Neural cell (in vitro differentiated cells): ENCODE measurements around the gene MPPED1. TPM values are rescaled to one million over a fixed set of nuclear protein-coding genes. Genes with fewer than 3 reads are reported as not detected.

ENCODE experiments used
- H2AFZ ChIP-seq: fragments of 200-600, 300-800 bp; sonication (generic), shearing (Covaris generic); 2 replicates; pipeline ENCODE4 v1.6.0; 2014; ENCODE audit warnings: low read depth, mild to moderate bottlenecking, antibody characterized with exemption, low read length, moderate library complexity
- H3F3A ChIP-seq: fragments of 200-600 bp; shearing (Covaris generic); 2 replicates; pipeline ENCODE4 v1.6.1; 2016; ENCODE audit warnings: mild to moderate bottlenecking, moderate library complexity, mixed read lengths, antibody characterized with exemption, low read length; ENCODE audit not compliant: insufficient read depth, poor library complexity, severe bottlenecking
- H3K27ac ChIP-seq: fragments of 200-600, 300-800 bp; sonication (generic), shearing (Covaris generic); 2 replicates; pipeline ENCODE4 v1.5.1; 2014; ENCODE audit warnings: mild to moderate bottlenecking, low read length, moderate library complexity
- H3K27me3 ChIP-seq: fragments of 300-800, 200-600 bp; sonication (generic), shearing (Covaris generic); 2 replicates; pipeline ENCODE4 v1.6.0; 2014; ENCODE audit warnings: mild to moderate bottlenecking, low read depth, low read length, moderate library complexity; ENCODE audit not compliant: insufficient read depth
- H3K36me3 ChIP-seq: fragments of 300-800, 200-600 bp; sonication (generic), shearing (Covaris generic); 2 replicates; pipeline ENCODE4 v1.5.1; 2014; ENCODE audit warnings: mild to moderate bottlenecking, antibody characterized with exemption, low read length, moderate library complexity; ENCODE audit not compliant: insufficient read depth
- H3K4me2 ChIP-seq: fragments of 300-800, 200-600 bp; sonication (generic), shearing (Covaris generic); 2 replicates; pipeline ENCODE4 v1.6.0; 2014; ENCODE audit warnings: mild to moderate bottlenecking, low read length
- H3K4me3 ChIP-seq: fragments of 300-800, 200-600 bp; sonication (generic), shearing (Covaris generic); 2 replicates; pipeline ENCODE4 v1.5.1; 2014; ENCODE audit warnings: mild to moderate bottlenecking, low read length, moderate library complexity
- H3K79me2 ChIP-seq: fragments of 200-600 bp; shearing (Covaris generic); replicated peaks from 2 replicates; pipeline ENCODE4 v1.6.0; 2014; ENCODE audit warnings: mild to moderate bottlenecking, low read length, moderate library complexity; ENCODE audit not compliant: insufficient read depth
- H3K9ac ChIP-seq: fragments of 300-800, 200-600 bp; sonication (generic), shearing (Covaris generic); 2 replicates; pipeline ENCODE4 v1.6.1; 2016; ENCODE audit warnings: mild to moderate bottlenecking, low read length, mixed read lengths
- H3K9me2 ChIP-seq: fragments of 200-600 bp; shearing (Covaris generic); 2 replicates; pipeline ENCODE4 v1.6.1; 2016; ENCODE audit warnings: mild to moderate bottlenecking, low read length, mixed read lengths; ENCODE audit not compliant: insufficient read depth
- H3K9me3 ChIP-seq: fragments of 200-600, 300-800 bp; sonication (generic), shearing (Covaris generic); 2 replicates; pipeline ENCODE4 v1.6.1; 2016; ENCODE audit warnings: mild to moderate bottlenecking, mixed run types, low read length, moderate library complexity, mixed read lengths
- H4K20me1 ChIP-seq: fragments of 200-600 bp; shearing (Covaris generic); 2 replicates; pipeline ENCODE4 v1.6.1; 2016; ENCODE audit warnings: mild to moderate bottlenecking, mixed run types; ENCODE audit not compliant: insufficient read depth
- CTCF ChIP-seq: fragments of 450-650 bp; IDR thresholded peaks from 2 replicates; pipeline ENCODE4 v1.5.1; 2014; ENCODE audit warnings: antibody characterized with exemption, mild to moderate bottlenecking, moderate library complexity; ENCODE audit not compliant: poor library complexity, severe bottlenecking
- EP300 ChIP-seq: fragments of 450-650 bp; conservative IDR thresholded peaks from 2 replicates; pipeline ENCODE4 v1.6.1; 2014; ENCODE audit warnings: antibody characterized with exemption, mild to moderate bottlenecking, moderate library complexity; ENCODE audit not compliant: poor library complexity, severe bottlenecking
- EZH2 ChIP-seq: fragments of 200-600, 300-800 bp; shearing (Covaris generic), sonication (generic); IDR thresholded peaks from 2 replicates; pipeline ENCODE4 v1.6.1; 2014; ENCODE audit warnings: antibody characterized with exemption, low read length, borderline replicate concordance, mild to moderate bottlenecking; ENCODE audit not compliant: insufficient read depth, poor library complexity, severe bottlenecking
- MXI1 ChIP-seq: fragments of 450-650 bp; conservative IDR thresholded peaks from 2 replicates; pipeline ENCODE4 v1.6.1; 2014; ENCODE audit warnings: antibody characterized with exemption, mild to moderate bottlenecking; ENCODE audit not compliant: poor library complexity, severe bottlenecking
- POLR2AphosphoS5 ChIP-seq: IDR thresholded peaks from 2 replicates; pipeline ENCODE4 v1.6.1; 2012
- RAD21 ChIP-seq: fragments of 450-650 bp; conservative IDR thresholded peaks from 2 replicates; pipeline ENCODE4 v1.6.1; 2014; ENCODE audit warnings: antibody characterized with exemption, mild to moderate bottlenecking, moderate library complexity
- REST ChIP-seq: IDR thresholded peaks from 2 replicates; pipeline ENCODE4 v1.6.1; 2012; ENCODE audit warnings: borderline replicate concordance
- SMC3 ChIP-seq: fragments of 450-650 bp; conservative IDR thresholded peaks from 2 replicates; pipeline ENCODE4 v1.6.1; 2014; ENCODE audit warnings: antibody characterized with exemption, mild to moderate bottlenecking, moderate library complexity; ENCODE audit not compliant: poor library complexity
- TAF1 ChIP-seq: IDR thresholded peaks from 2 replicates; pipeline ENCODE4 v1.6.1; 2012; ENCODE audit warnings: low read depth
- polyA plus RNA-seq: library from polyadenylated mRNA; depleted of rRNA; stranded (reverse); fragments of >200 nt; gene quantifications from 2 replicates; pipeline ENCODE4 v1.2.3, GENCODE V29; 2014

MPPED1 gene
- polyA plus RNA-seq, 1 donor from 2014 or later = 33.4 TPM

- Histone ChIP-seq H3K27ac (no peak overlapping the region), H3K9me2 (no peaks in the 10 kb centered on the region), H3K9ac (no peak overlapping the region), H3K79me2 (no peaks in the 10 kb centered on the region), H2AFZ (no peak overlapping the region), H3K27me3 (no peaks in the 10 kb centered on the region), H4K20me1 (no peaks in the 10 kb centered on the region), H3K9me3 (no peaks in the 10 kb centered on the region), H3F3A (no peaks in the 10 kb centered on the region), H3K36me3 (no peaks in the 10 kb centered on the region), H3K4me2 (no peak overlapping the region), H3K4me3 (no peak overlapping the region)
- TF ChIP-seq CTCF (no peak), EZH2 (no peak), POLR2AphosphoS5 (peak; percentile 12), TAF1 (no peak), REST (no peak), MXI1 (no peak), RAD21 (no peak)
Measured at GRCh38 chr22:43376765-43377547, 34.9 kb upstream of the MPPED1 start.

GRCh38 chr22:43377548-43377895 is 34.3 kb upstream of the MPPED1 start:
- no peak overlapping the region for H3K4me3 ChIP-seq
- H3F3A ChIP-seq = no peaks in the 10 kb centered on the region
- no peaks in the 10 kb centered on the region for H3K27me3 ChIP-seq
- no peak overlapping the region for H3K27ac ChIP-seq
- no peak for TF ChIP-seq SMC3
- TF ChIP-seq TAF1 = no peak
- no peak for TF ChIP-seq EZH2
- TF ChIP-seq REST = no peak
- no peak for TF ChIP-seq EP300
- no peak for TF ChIP-seq RAD21
- no peak for TF ChIP-seq CTCF
- TF ChIP-seq MXI1 = no peak
- TF ChIP-seq POLR2AphosphoS5 = no peak
- no peaks in the 10 kb centered on the region for H3K36me3 ChIP-seq
- H3K4me2 ChIP-seq = no peak overlapping the region
- H3K9ac ChIP-seq = no peak overlapping the region
- H3K9me2 ChIP-seq = no peaks in the 10 kb centered on the region
- H2AFZ ChIP-seq = no peak overlapping the region
- no peaks in the 10 kb centered on the region for H3K9me3 ChIP-seq
- no peaks in the 10 kb centered on the region for H4K20me1 ChIP-seq
- H3K79me2 ChIP-seq = no peaks in the 10 kb centered on the region
